ENCODE results near the gene ABCB1. TPM values are rescaled to one million over a fixed set of nuclear protein-coding genes. Genes with fewer than 3 reads are reported as not detected.

Gene ABCB1
- total and polyA plus RNA-seq, 9 of the 15 experiments (the other 6 are each of a cell fraction or from before 2014, with no cell fraction given) = 0.03 to 0.86 (median 0.52) TPM

DNA sequence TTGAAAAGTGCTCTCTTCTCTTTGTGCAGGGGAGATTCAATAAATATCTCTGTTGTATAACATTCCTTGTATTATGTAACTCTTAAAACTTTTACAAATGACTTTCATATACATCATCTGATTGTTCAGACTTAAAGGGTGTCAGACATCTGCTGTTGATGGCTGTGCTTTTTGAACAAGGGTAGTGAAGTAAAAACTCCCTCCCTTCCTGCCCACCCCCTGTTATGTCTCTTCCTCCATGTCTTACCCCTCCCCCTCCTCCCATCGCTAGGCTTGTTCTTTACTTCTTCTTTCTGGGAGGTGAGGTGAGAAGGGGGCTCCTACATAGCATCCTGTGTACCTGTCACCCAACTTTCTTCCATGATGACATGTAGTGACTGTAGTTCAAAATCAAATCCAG lies 101.8 kb downstream of the ABCB1 start (continued):
- TF ChIP-seq, protein P1, sequence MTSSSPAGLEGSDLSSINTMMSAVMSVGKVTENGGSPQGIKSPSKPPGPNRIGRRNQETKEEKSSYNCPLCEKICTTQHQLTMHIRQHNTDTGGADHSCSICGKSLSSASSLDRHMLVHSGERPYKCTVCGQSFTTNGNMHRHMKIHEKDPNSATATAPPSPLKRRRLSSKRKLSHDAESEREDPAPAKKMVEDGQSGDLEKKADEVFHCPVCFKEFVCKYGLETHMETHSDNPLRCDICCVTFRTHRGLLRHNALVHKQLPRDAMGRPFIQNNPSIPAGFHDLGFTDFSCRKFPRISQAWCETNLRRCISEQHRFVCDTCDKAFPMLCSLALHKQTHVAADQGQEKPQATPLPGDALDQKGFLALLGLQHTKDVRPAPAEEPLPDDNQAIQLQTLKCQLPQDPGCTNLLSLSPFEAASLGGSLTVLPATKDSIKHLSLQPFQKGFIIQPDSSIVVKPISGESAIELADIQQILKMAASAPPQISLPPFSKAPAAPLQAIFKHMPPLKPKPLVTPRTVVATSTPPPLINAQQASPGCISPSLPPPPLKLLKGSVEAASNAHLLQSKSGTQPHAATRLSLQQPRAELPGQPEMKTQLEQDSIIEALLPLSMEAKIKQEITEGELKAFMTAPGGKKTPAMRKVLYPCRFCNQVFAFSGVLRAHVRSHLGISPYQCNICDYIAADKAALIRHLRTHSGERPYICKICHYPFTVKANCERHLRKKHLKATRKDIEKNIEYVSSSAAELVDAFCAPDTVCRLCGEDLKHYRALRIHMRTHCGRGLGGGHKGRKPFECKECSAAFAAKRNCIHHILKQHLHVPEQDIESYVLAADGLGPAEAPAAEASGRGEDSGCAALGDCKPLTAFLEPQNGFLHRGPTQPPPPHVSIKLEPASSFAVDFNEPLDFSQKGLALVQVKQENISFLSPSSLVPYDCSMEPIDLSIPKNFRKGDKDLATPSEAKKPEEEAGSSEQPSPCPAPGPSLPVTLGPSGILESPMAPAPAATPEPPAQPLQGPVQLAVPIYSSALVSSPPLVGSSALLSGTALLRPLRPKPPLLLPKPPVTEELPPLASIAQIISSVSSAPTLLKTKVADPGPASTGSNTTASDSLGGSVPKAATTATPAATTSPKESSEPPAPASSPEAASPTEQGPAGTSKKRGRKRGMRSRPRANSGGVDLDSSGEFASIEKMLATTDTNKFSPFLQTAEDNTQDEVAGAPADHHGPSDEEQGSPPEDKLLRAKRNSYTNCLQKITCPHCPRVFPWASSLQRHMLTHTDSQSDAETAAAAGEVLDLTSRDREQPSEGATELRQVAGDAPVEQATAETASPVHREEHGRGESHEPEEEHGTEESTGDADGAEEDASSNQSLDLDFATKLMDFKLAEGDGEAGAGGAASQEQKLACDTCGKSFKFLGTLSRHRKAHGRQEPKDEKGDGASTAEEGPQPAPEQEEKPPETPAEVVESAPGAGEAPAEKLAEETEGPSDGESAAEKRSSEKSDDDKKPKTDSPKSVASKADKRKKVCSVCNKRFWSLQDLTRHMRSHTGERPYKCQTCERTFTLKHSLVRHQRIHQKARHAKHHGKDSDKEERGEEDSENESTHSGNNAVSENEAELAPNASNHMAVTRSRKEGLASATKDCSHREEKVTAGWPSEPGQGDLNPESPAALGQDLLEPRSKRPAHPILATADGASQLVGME (CRISPR knock-in tag; IDR thresholded peaks at IDR 0.05) = no peak
- TF ChIP-seq ZNF263 (CRISPR knock-in tag; IDR thresholded peaks at IDR 0.05; ENCODE audit: borderline replicate concordance) (no peak), ZNF551 (CRISPR knock-in tag; IDR thresholded peaks at IDR 0.05) (no peak), ZNF431 (CRISPR knock-in tag; IDR thresholded peaks at IDR 0.05) (no peak), NFE2L1 (tag; IDR thresholded peaks at IDR 0.05; ENCODE audit: borderline replicate concordance, low read depth) (no peak), CSDE1 (IDR thresholded peaks at IDR 0.05) (no peak), HDAC2 (IDR thresholded peaks at IDR 0.05) (no peak)
- TF ChIP-seq, protein P2, sequence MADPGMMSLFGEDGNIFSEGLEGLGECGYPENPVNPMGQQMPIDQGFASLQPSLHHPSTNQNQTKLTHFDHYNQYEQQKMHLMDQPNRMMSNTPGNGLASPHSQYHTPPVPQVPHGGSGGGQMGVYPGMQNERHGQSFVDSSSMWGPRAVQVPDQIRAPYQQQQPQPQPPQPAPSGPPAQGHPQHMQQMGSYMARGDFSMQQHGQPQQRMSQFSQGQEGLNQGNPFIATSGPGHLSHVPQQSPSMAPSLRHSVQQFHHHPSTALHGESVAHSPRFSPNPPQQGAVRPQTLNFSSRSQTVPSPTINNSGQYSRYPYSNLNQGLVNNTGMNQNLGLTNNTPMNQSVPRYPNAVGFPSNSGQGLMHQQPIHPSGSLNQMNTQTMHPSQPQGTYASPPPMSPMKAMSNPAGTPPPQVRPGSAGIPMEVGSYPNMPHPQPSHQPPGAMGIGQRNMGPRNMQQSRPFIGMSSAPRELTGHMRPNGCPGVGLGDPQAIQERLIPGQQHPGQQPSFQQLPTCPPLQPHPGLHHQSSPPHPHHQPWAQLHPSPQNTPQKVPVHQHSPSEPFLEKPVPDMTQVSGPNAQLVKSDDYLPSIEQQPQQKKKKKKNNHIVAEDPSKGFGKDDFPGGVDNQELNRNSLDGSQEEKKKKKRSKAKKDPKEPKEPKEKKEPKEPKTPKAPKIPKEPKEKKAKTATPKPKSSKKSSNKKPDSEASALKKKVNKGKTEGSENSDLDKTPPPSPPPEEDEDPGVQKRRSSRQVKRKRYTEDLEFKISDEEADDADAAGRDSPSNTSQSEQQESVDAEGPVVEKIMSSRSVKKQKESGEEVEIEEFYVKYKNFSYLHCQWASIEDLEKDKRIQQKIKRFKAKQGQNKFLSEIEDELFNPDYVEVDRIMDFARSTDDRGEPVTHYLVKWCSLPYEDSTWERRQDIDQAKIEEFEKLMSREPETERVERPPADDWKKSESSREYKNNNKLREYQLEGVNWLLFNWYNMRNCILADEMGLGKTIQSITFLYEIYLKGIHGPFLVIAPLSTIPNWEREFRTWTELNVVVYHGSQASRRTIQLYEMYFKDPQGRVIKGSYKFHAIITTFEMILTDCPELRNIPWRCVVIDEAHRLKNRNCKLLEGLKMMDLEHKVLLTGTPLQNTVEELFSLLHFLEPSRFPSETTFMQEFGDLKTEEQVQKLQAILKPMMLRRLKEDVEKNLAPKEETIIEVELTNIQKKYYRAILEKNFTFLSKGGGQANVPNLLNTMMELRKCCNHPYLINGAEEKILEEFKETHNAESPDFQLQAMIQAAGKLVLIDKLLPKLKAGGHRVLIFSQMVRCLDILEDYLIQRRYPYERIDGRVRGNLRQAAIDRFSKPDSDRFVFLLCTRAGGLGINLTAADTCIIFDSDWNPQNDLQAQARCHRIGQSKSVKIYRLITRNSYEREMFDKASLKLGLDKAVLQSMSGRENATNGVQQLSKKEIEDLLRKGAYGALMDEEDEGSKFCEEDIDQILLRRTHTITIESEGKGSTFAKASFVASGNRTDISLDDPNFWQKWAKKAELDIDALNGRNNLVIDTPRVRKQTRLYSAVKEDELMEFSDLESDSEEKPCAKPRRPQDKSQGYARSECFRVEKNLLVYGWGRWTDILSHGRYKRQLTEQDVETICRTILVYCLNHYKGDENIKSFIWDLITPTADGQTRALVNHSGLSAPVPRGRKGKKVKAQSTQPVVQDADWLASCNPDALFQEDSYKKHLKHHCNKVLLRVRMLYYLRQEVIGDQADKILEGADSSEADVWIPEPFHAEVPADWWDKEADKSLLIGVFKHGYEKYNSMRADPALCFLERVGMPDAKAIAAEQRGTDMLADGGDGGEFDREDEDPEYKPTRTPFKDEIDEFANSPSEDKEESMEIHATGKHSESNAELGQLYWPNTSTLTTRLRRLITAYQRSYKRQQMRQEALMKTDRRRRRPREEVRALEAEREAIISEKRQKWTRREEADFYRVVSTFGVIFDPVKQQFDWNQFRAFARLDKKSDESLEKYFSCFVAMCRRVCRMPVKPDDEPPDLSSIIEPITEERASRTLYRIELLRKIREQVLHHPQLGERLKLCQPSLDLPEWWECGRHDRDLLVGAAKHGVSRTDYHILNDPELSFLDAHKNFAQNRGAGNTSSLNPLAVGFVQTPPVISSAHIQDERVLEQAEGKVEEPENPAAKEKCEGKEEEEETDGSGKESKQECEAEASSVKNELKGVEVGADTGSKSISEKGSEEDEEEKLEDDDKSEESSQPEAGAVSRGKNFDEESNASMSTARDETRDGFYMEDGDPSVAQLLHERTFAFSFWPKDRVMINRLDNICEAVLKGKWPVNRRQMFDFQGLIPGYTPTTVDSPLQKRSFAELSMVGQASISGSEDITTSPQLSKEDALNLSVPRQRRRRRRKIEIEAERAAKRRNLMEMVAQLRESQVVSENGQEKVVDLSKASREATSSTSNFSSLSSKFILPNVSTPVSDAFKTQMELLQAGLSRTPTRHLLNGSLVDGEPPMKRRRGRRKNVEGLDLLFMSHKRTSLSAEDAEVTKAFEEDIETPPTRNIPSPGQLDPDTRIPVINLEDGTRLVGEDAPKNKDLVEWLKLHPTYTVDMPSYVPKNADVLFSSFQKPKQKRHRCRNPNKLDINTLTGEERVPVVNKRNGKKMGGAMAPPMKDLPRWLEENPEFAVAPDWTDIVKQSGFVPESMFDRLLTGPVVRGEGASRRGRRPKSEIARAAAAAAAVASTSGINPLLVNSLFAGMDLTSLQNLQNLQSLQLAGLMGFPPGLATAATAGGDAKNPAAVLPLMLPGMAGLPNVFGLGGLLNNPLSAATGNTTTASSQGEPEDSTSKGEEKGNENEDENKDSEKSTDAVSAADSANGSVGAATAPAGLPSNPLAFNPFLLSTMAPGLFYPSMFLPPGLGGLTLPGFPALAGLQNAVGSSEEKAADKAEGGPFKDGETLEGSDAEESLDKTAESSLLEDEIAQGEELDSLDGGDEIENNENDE (IDR thresholded peaks at IDR 0.05; ENCODE audit: low read depth, low read length) = no peak

Data from K562 (cell line).